ENCODE results near the gene STAG3. TPM values are rescaled to one million over a fixed set of nuclear protein-coding genes. Genes with fewer than 3 reads are reported as not detected.
"Not testable (repeated sequence)": the region's sequence is repeated elsewhere in the genome, so short reads cannot be mapped to it uniquely, and the experiment has no call there.

The STAG3 gene
- total RNA-seq, 1 experiment from 2014 or later, result 2.4 TPM

- Histone ChIP-seq H3K4me3 (ENCODE audit: insufficient read depth, low read depth, low read length) (no peak overlapping the region), H3K36me3 (replicated peaks; ENCODE audit: control insufficient read depth, insufficient read depth, low read length) (no peaks in the 10 kb centered on the region), H3K27me3 (ENCODE audit: control insufficient read depth, insufficient read depth, low read length) (peaks cover 3% of the 10 kb centered on the region)
- no peak for DNase-seq
These were observed 31.8 kb downstream of the STAG3 start for GRCh38 chr7:100209493-100209892.

- peaks cover 6% of the 10 kb centered on the region for H3K27me3 ChIP-seq (ENCODE audit: control insufficient read depth, insufficient read depth, low read length)
- no peak for DNase-seq
- no peaks in the 10 kb centered on the region for H3K36me3 ChIP-seq (replicated peaks; ENCODE audit: control insufficient read depth, insufficient read depth, low read length)
- H3K4me3 ChIP-seq (ENCODE audit: insufficient read depth, low read depth, low read length), result no peak overlapping the region
These were observed 33.1 kb downstream of the STAG3 start for GRCh38 chr7:100210805-100211204.

- peaks cover 6% of the 10 kb centered on the region for H3K27me3 ChIP-seq (ENCODE audit: control insufficient read depth, insufficient read depth, low read length)
- H3K36me3 ChIP-seq (replicated peaks; ENCODE audit: control insufficient read depth, insufficient read depth, low read length), result no peaks in the 10 kb centered on the region
- no peak for DNase-seq
These were observed 33.6 kb downstream of the STAG3 start for GRCh38 chr7:100211342-100211780.

GRCh38 chr7:100212631-100213286 lies 35.0 kb downstream of the STAG3 start:
- Histone ChIP-seq H3K36me3 (replicated peaks; ENCODE audit: control insufficient read depth, insufficient read depth, low read length) (no peaks in the 10 kb centered on the region), H3K4me3 (ENCODE audit: insufficient read depth, low read depth, low read length) (no peak overlapping the region), H3K27me3 (ENCODE audit: control insufficient read depth, insufficient read depth, low read length) (peaks cover 6% of the 10 kb centered on the region)
- no peak for DNase-seq

More at GRCh38 chr7:100211342-100211780, 33.6 kb downstream of the STAG3 start:
- no peak overlapping the region for H3K4me3 ChIP-seq (ENCODE audit: insufficient read depth, low read depth, low read length)

GRCh38 chr7:100213672-100214071 lies 36.0 kb downstream of the STAG3 start:
- Histone ChIP-seq H3K27me3 (ENCODE audit: control insufficient read depth, insufficient read depth, low read length) (peaks cover 6% of the 10 kb centered on the region), H3K36me3 (replicated peaks; ENCODE audit: control insufficient read depth, insufficient read depth, low read length) (no peaks in the 10 kb centered on the region), H3K4me3 (ENCODE audit: insufficient read depth, low read depth, low read length) (no peak overlapping the region)
- DNase-seq, result no peak

GRCh38 chr7:100214356-100214755 lies 36.6 kb downstream of the STAG3 start:
- not testable (repeated sequence) for H3K36me3 ChIP-seq (replicated peaks; ENCODE audit: control insufficient read depth, insufficient read depth, low read length); H3K27me3 ChIP-seq (ENCODE audit: control insufficient read depth, insufficient read depth, low read length); DNase-seq; H3K4me3 ChIP-seq (ENCODE audit: insufficient read depth, low read depth, low read length)

GRCh38 chr7:100215895-100216294 lies 38.2 kb downstream of the STAG3 start:
- Histone ChIP-seq H3K36me3 (replicated peaks; ENCODE audit: control insufficient read depth, insufficient read depth, low read length) (no peaks in the 10 kb centered on the region), H3K4me3 (ENCODE audit: insufficient read depth, low read depth, low read length) (no peak overlapping the region), H3K27me3 (ENCODE audit: control insufficient read depth, insufficient read depth, low read length) (peaks cover 6% of the 10 kb centered on the region)
- no peak for DNase-seq

GRCh38 chr7:100217934-100218333 lies 40.2 kb downstream of the STAG3 start:
- not testable (repeated sequence) for H3K27me3 ChIP-seq (ENCODE audit: control insufficient read depth, insufficient read depth, low read length); H3K36me3 ChIP-seq (replicated peaks; ENCODE audit: control insufficient read depth, insufficient read depth, low read length); DNase-seq; H3K4me3 ChIP-seq (ENCODE audit: insufficient read depth, low read depth, low read length)

GRCh38 chr7:100219271-100219737 lies 41.6 kb downstream of the STAG3 start:
- peaks cover 1% of the 10 kb centered on the region for H3K36me3 ChIP-seq (replicated peaks; ENCODE audit: control insufficient read depth, insufficient read depth, low read length)
- H3K4me3 ChIP-seq (ENCODE audit: insufficient read depth, low read depth, low read length), result no peak overlapping the region
- H3K27me3 ChIP-seq (ENCODE audit: control insufficient read depth, insufficient read depth, low read length), result peaks cover 3% of the 10 kb centered on the region
- DNase-seq, result no peak

- DNase-seq; H3K4me3 ChIP-seq (ENCODE audit: insufficient read depth, low read depth, low read length); H3K36me3 ChIP-seq (replicated peaks; ENCODE audit: control insufficient read depth, insufficient read depth, low read length): not testable (repeated sequence)
These were observed 42.3 kb downstream of the STAG3 start, which contains the start of gene PVRIG for GRCh38 chr7:100219801-100220585. Gene PVRIG, plus strand, starts transcription at chr7:100219949. Its CDS starts 22 bp downstream, at chr7:100219971.

GRCh38 chr7:100220586-100221230 lies 43.0 kb downstream of the STAG3 start:
- Histone ChIP-seq H3K27me3 (ENCODE audit: control insufficient read depth, insufficient read depth, low read length) (no peaks in the 10 kb centered on the region), H3K36me3 (replicated peaks; ENCODE audit: control insufficient read depth, insufficient read depth, low read length) (peaks cover 1% of the 10 kb centered on the region), H3K4me3 (ENCODE audit: insufficient read depth, low read depth, low read length) (no peak overlapping the region)
- DNase-seq, result no peak

More at GRCh38 chr7:100219801-100220585, 42.3 kb downstream of the STAG3 start, which contains the start of gene PVRIG:
- H3K27me3 ChIP-seq (ENCODE audit: control insufficient read depth, insufficient read depth, low read length), result not testable (repeated sequence)

- DNase-seq, result no peak
- H3K4me3 ChIP-seq (ENCODE audit: insufficient read depth, low read depth, low read length), result no peak overlapping the region
- H3K36me3 ChIP-seq (replicated peaks; ENCODE audit: control insufficient read depth, insufficient read depth, low read length), result peaks cover 1% of the 10 kb centered on the region
- no peaks in the 10 kb centered on the region for H3K27me3 ChIP-seq (ENCODE audit: control insufficient read depth, insufficient read depth, low read length)
These were observed 43.6 kb downstream of the STAG3 start for GRCh38 chr7:100221231-100221718.

- DNase-seq, result no peak
- Histone ChIP-seq H3K4me3 (ENCODE audit: insufficient read depth, low read depth, low read length) (no peak overlapping the region), H3K27me3 (ENCODE audit: control insufficient read depth, insufficient read depth, low read length) (no peaks in the 10 kb centered on the region), H3K36me3 (replicated peaks; ENCODE audit: control insufficient read depth, insufficient read depth, low read length) (peaks cover 1% of the 10 kb centered on the region)
These were observed 44.2 kb downstream of the STAG3 start for GRCh38 chr7:100221767-100222444.
